Neutrophil (primary cell): ENCODE data around the gene SLC16A5.

Experiments
- H3K27ac ChIP-seq: fragments of 200-600 bp; sonication (generic); 2 replicates; pipeline ENCODE4 v1.5.1; 2016; ENCODE audit warnings: mild to moderate bottlenecking, moderate library complexity
- H3K27me3 ChIP-seq: fragments of 200-600 bp; sonication (generic); 2 replicates; pipeline ENCODE4 v1.6.0; 2016; ENCODE audit warnings: mild to moderate bottlenecking
- H3K36me3 ChIP-seq: fragments of 200-600 bp; sonication (generic); 2 replicates; pipeline ENCODE4 v1.5.1; 2017
- H3K4me1 ChIP-seq, 2 experiments: fragments of 200-600 bp in 1 of 2; sonication (generic) in 1 of 2; 1 replicate in 1 of 2; 2 replicates in 1 of 2; pipeline versions ENCODE4 v1.5.1 to v1.6.1; 2013 to 2016; ENCODE audit warnings: low read depth in 1 of 2, low read length in 1 of 2, mild to moderate bottlenecking in 1 of 2, moderate library complexity in 1 of 2; ENCODE audit not compliant: control insufficient read depth in 1 of 2, insufficient read depth in 1 of 2
- H3K4me3 ChIP-seq, 2 experiments: fragments of 200-600 bp in 1 of 2; sonication (generic) in 1 of 2; 1 replicate in 1 of 2; 2 replicates in 1 of 2; pipeline ENCODE4 v1.5.1; 2013 to 2016; ENCODE audit warnings: low read depth in 1 of 2, low read length in 1 of 2, mild to moderate bottlenecking in 1 of 2, moderate library complexity in 1 of 2
- H3K9me3 ChIP-seq: fragments of 200-600 bp; sonication (generic); 2 replicates; pipeline ENCODE4 v1.5.1; 2016
- CTCF ChIP-seq: fragments of 200-600 bp; sonication (generic); IDR thresholded peaks from 2 replicates; pipeline ENCODE4 v1.5.1; 2016; ENCODE audit warnings: antibody characterized with exemption

SLC16A5 gene

GRCh38 chr17:75061618-75062017, 26.1 kb upstream of the SLC16A5 start:
- Histone ChIP-seq H3K36me3 (peaks cover 80% of the 10 kb centered on the region), H3K4me1 (peaks cover 0 to 9% of the 10 kb centered on the region in 2 experiments), H3K4me3 (no peak overlapping the region), H3K27me3 (no peaks in the 10 kb centered on the region), H3K9me3 (no peaks in the 10 kb centered on the region), H3K27ac (no peak overlapping the region)
- TF ChIP-seq CTCF: no peak

DNA sequence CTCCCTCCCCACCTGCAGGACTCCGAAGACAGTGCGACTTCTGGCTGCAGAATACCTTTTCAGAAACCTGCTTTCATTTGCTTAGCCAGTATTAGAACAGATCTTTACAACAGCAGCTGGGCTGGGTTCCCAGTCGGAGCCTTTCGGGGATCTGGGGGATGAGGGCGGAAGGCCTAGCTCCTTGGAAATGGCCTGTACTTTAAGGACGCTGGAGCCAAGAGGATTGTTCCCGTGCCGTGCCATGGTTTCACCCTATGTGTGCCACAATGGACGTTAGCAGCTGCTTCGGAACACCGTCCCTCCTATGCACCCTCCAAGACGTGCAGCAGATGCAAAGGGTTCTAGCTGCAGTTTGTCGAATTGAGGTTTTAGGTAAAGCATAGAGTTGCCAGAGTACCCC, 24.6 kb upstream of the SLC16A5 start:
- peaks cover 68% of the 10 kb centered on the region for H3K36me3 ChIP-seq
- no peaks in the 10 kb centered on the region for H3K27me3 ChIP-seq
- peaks cover 0 to 9% of the 10 kb centered on the region in 2 experiments for H3K4me1 ChIP-seq
- no peak overlapping the region for H3K4me3 ChIP-seq
- no peak overlapping the region for H3K27ac ChIP-seq
- H3K9me3 ChIP-seq: no peaks in the 10 kb centered on the region
- TF ChIP-seq CTCF: no peak

DNA sequence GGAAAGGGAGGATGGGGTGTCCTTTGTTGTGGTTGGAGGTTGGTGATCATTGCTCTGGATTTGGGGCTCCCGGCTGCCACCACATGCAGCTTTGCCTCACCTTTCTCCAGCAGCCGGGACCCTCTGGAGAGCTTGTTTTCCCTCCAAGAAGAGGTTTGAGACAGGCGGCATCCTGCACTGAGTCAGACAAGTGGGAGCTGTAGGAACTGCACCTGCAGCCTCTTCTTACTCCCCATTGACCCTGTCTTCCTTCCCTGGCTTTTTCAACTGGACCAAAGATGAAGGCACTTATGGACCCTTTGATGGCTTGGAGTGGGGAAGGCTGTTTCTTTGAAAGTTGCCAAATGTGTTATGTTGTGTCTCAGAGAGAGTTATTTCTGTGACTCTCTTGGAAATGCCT, 24.1 kb upstream of the SLC16A5 start:
- Histone ChIP-seq H3K27me3 (no peaks in the 10 kb centered on the region), H3K4me1 (peaks cover 0 to 9% of the 10 kb centered on the region in 2 experiments), H3K27ac (no peak overlapping the region), H3K36me3 (peaks cover 64% of the 10 kb centered on the region), H3K9me3 (no peaks in the 10 kb centered on the region), H3K4me3 (no peak overlapping the region)
- no peak for TF ChIP-seq CTCF

GRCh38 chr17:75064040-75064439, 23.7 kb upstream of the SLC16A5 start:
- H3K36me3 ChIP-seq: peaks cover 64% of the 10 kb centered on the region
- H3K27ac ChIP-seq: no peak overlapping the region
- no peaks in the 10 kb centered on the region for H3K9me3 ChIP-seq
- peaks cover 0 to 9% of the 10 kb centered on the region in 2 experiments for H3K4me1 ChIP-seq
- H3K27me3 ChIP-seq: no peaks in the 10 kb centered on the region
- TF ChIP-seq CTCF: no peak
- H3K4me3 ChIP-seq: no peak overlapping the region

DNA sequence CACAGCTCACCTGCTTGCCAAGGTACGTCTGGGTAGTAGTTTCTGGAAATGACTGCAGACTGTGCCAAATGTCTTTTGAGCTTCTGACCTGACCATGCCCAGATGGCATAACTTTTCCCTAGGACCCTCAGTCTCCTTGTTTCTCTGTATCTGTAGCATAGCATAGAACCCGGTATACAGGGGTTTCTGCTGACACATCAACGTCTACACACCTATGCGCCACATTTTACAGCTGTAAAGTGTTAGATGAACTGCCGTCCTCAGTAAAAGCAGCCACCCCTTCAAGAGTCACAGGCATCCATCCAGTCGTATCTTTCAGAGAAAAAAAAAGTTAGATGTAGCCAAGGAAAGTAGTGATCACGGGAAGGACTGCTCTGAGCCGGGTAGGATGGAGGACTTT, 23.3 kb upstream of the SLC16A5 start:
- no peaks in the 10 kb centered on the region for H3K9me3 ChIP-seq
- H3K36me3 ChIP-seq: peaks cover 61% of the 10 kb centered on the region
- H3K27ac ChIP-seq: no peak overlapping the region
- H3K4me1 ChIP-seq: peaks cover 0 to 9% of the 10 kb centered on the region in 2 experiments
- no peak for TF ChIP-seq CTCF
- H3K4me3 ChIP-seq: no peak overlapping the region
- H3K27me3 ChIP-seq: no peaks in the 10 kb centered on the region
